Measurements from ENCODE around the gene TPD52L2.

TPD52L2 gene

DNA sequence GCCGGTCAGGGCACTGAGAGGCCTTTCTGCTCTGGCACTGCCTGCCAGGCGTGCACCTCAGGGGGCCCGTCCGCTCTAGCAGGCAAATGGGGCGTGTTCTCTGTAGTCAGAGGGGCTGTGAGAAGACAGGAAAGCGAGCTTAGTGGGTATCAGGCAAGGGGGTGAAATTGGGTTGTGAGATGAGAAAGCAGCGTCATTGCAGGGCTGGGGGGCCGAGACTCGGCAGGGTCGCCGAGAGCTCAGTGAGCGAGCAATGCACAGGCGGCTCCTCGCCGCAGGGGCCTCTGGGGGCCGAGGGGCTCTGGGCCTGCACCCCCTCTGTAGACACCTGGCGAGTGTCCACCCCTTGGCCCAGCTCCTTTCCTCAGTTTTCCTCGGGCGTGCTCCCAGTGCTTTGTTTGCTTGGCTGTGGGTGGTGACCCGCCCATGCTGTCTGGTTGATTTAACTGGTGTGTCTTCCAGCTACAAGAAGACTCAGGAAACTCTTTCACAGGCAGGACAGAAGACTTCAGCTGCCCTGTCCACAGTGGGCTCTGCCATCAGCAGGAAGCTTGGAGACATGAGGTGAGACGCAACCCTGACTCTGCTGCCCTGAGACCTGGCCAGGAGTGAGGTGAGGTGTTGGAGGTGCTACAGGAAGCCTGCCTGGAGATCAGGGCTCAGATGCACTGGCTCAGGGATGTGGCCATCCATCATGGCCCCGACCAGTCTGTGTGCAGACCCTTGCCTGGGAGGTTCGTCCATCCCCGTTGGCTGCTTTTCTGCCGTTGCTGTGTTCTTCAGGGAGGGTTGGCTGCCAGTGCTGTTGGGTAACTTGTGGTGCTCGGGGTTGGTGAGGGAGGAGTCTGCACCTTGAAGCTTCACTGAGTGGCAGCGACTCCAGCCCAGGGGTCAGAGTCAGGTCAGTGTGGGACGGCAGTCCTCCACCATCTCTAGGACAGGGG, 17.5 kb downstream of the TPD52L2 start:
- no peak overlapping the region for H3K4me3 ChIP-seq (ENCODE audit: control insufficient read depth, low read depth, low read length)
- TF ChIP-seq CTCF (IDR thresholded peaks at IDR 0.05; ENCODE audit: control insufficient read depth, insufficient read depth, low read depth, low read length, missing control alignments) = no peak
- no peak for DNase-seq (ENCODE audit: low read depth)

DNA sequence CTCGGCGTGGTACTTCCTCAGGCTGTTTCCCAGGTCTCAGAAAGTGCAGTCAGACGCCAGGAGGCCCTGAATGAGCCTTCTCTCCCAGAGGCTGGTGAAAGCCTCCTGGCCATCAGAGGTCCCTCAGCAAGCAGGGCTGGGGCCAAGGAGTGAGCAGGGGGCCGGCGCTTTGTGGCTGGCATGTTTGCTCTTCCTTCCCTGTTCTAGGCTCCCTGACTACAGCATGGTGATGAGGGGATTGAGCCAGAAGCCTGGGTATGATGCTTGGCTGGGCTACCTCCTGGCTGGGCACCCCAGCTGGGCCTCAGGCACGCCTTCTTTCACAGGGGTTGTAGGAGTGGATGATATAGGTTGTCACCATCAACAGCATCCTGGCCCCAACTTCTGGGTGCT, 18.1 kb downstream of the TPD52L2 start:
- no peak for TF ChIP-seq CTCF (IDR thresholded peaks at IDR 0.05; ENCODE audit: control insufficient read depth, insufficient read depth, low read depth, low read length, missing control alignments)
- DNase-seq (ENCODE audit: low read depth) = no peak
- no peak overlapping the region for H3K4me3 ChIP-seq (ENCODE audit: control insufficient read depth, low read depth, low read length)

DNA sequence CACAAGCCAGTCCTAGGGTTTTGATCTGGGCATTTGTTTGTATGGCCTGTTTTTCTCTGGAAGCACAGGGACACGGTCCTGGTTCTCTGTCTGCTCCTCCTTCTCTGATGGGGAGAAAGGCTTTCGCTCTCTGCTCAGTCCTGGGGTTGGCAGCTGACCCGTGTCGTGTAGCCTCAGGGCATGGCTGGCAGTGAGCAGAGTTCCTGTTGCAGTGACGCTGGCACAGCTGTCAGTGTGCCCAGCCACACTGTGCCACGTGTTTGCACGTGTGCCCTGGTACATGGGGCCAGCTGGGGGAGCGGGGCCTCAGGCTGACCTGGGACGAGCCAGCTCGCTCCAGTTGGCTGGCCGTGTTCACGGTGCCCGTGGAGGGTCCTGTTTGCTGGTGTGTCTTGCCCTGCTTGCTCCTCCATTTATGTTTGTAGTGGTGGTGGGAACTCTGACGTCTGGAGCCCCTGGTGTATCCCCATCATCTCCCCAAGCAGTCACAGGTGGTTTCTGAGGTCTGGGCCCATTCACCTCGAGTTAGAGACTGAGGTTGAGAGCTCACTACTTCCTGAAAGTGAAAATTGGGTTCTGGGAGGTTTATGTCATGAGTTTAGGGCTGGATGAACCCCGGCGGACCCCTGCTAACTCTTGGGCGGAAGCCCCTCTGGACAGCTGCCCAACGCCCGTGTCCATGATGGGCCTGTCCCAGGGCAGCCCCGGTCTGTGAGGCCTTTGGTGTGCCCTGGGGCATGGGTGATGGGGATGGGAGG, 19.6 kb downstream of the TPD52L2 start:
- no peak for DNase-seq (ENCODE audit: low read depth)
- H3K4me3 ChIP-seq (ENCODE audit: control insufficient read depth, low read depth, low read length) = no peak overlapping the region
- no peak for TF ChIP-seq CTCF (IDR thresholded peaks at IDR 0.05; ENCODE audit: control insufficient read depth, insufficient read depth, low read depth, low read length, missing control alignments)

DNA sequence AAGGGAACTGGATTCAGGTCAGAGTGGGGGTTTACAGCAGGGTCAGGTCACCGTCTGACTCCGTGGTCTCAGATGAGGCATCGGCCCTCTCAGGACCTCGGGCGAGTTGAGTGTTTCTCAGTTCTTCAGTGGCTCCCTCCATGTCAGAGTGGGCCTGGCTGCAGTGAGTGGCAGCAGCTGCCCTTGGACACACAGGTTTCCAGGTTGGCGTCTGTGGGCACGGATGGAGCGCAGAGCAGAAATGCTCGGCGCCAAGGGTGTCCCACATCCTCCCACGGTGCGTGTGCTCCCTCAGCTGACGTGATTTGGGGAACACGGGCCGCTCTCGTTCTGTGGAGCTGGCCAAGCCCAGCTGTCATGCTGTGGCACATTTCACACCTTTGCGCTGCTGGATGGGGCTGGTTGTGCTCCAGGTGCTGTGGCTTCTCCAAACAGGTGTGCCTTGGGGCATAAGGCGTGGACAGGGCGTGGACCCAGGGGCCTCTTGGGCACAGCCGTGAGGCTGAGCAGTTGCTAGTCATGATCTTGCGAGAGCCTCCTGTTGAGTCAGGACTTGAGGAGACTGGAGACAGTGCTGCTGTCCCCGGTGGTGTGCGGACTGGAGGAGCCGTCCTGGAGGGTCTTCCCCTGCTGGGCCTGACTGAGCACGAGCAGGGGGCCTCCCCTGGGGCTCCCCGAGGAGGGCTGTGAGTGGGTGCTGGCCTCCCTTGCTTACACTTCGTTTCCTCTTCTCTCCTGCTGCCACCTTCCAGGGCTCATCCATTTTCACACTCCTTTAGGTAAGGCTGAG, 20.4 kb downstream of the TPD52L2 start:
- no peak overlapping the region for H3K4me3 ChIP-seq (ENCODE audit: control insufficient read depth, low read depth, low read length)
- no peak for DNase-seq (ENCODE audit: low read depth)
- no peak for TF ChIP-seq CTCF (IDR thresholded peaks at IDR 0.05; ENCODE audit: control insufficient read depth, insufficient read depth, low read depth, low read length, missing control alignments)

- DNase-seq (ENCODE audit: low read depth) = no peak
- no peak for TF ChIP-seq CTCF (IDR thresholded peaks at IDR 0.05; ENCODE audit: control insufficient read depth, insufficient read depth, low read depth, low read length, missing control alignments)
- no peak overlapping the region for H3K4me3 ChIP-seq (ENCODE audit: control insufficient read depth, low read depth, low read length)
These were observed 21.0 kb downstream of the TPD52L2 start for GRCh38 chr20:63886054-63886419.

DNA sequence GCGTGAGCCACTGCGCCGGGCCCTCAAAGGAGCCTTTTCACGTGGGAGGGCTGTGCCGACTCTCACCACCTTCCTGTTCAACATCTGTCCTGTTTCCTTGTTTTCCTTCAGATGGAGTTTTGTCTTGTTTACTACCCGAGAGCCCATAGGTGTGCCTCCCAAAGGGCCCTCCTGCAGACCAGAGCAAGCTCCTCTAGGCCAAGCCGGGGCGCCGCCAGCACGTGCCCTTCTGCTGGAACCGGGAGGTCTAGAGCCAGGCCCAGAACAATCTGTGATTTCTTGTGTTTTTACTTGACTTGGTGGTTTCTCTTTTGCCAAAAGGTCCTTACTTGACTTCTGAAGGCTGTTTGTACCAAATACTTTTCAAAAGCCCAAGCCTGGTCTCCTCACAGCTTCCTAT, 21.9 kb downstream of the TPD52L2 start:
- H3K4me3 ChIP-seq (ENCODE audit: control insufficient read depth, low read depth, low read length) = no peak overlapping the region
- TF ChIP-seq CTCF (IDR thresholded peaks at IDR 0.05; ENCODE audit: control insufficient read depth, insufficient read depth, low read depth, low read length, missing control alignments) = no peak
- DNase-seq (ENCODE audit: low read depth) = no peak

Data from AG09309 (cell line).